HG03196 (cell line): ENCODE data around the gene TECPR2.

Source experiments
- ATAC-seq: cut with Tn5 transposase; IDR thresholded peaks from one replicate; pipeline ENCODE4 v1.9.1; 2021; ENCODE audit not compliant: unreplicated experiment

TECPR2 gene

DNA sequence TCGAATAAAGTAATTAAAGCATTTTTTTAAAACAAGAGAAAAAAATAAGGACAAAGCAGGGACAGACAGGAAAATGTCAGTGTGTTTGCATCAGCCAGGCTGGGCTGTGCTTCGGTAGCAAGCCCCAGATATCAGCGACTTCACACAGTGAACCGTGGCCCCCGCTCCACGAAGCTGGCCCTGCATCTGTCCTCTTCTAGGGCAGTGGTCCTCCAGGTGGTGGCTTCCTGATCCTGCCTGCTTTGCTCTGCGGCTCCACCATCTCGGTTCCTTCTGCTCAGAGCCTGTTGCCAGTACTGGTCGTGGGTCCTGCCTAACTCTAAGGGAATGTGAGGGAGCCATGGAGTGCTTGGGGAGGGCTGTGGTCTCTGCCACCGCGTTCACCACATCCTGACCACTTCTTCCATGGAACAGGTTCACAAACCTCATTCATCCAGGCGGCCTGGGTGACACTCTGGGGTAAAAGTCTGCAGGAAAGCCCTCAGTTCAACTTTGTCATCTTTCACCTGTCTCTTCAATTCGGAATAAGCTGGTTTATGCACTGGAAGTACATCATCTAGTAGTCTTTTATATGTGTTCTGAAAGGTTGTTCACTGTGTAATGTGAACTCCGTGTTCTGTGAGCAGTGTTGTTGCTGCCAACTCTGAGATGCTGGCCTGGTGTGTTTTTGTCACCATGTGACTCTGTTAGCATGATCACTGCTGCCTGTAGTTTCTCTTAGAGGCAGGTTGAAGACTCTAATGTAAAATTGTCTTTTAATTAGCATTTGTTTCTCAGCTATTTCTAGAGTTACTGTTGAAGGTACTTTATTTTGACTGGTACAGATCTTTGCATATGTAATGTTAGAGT is 99.0 kb downstream of the TECPR2 start:
- ATAC-seq = no peak

DNA sequence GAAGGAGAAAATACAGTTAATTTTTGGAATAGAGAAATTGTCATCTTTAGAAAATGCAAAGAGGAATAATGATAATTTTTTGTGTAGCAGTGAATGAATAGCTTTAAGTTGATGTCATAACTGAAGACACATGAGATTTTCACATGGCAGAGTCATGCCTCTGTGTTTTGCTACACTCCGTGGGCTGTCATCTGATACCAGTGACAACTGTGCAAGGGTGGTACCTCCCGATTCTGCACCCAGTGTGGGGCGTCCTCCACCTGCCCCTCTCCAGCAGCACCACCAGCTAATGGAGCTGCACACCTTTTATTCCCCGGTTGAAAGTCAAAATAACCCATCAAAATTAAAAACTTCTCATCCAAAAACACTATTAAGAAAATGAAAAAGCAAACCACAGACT is 99.7 kb downstream of the TECPR2 start:
- ATAC-seq = no peak

DNA sequence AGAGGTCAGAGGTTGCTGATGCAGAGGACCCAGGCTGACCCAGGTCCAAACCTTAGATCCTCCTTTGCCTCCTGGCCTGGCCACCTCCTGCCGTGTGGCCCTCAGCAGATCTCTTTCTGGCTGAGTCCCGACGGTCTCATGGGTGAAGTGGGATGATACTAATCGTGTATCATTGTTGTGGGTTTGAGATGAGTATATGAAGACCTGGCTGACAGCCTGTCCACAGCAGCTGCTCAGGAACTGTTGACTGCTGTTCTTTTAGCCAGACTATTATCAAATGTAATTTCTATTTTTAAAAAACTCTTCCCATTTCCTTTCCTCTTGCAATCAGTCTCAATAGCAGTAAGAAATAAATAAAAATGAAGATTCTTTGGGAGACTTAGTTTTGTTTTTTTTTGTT is 101.3 kb downstream of the TECPR2 start:
- ATAC-seq = no peak

DNA sequence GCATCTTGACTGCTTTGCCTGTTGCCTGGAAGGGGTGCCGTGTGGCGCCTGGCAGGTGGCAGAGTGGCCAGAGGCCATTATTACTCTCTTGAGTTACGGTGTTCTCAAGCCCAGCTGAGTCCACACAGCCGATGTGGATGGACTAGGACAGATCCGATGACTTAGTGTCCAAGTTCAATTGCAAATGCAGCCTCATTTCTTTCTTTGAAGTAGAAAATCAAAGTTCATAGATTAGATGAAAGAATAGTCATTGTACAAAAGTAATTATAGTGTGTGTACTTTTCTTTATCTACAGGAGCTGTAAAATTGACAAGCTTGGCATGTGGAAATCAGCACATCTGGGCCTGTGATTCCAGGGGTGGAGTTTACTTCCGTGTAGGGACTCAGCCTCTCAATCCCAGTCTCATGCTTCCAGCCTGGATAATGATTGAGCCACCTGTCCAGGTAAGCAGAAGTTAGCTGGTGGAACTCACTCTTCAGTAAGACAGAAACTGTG is 102.2 kb downstream of the TECPR2 start:
- ATAC-seq = no peak

DNA sequence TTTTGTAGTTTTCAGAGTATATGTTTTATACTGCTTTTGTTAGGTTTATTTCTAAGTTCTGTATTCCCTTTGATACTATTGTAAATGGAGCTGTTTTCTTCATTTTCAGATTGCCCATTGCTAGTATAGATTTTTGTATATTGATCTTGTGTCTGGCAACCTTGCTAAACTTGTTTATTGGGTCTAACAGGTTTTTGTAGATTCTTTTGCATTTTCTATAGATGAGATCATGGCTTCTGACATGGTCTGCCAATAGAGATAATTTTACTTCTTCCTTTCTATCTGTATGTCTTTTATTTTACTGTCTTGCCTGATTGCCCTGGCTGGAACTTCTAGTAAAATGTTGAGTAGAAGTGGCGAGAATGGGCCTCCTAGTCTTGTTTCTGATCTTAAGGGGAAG is 106.5 kb downstream of the TECPR2 start:
- no peak for ATAC-seq

DNA sequence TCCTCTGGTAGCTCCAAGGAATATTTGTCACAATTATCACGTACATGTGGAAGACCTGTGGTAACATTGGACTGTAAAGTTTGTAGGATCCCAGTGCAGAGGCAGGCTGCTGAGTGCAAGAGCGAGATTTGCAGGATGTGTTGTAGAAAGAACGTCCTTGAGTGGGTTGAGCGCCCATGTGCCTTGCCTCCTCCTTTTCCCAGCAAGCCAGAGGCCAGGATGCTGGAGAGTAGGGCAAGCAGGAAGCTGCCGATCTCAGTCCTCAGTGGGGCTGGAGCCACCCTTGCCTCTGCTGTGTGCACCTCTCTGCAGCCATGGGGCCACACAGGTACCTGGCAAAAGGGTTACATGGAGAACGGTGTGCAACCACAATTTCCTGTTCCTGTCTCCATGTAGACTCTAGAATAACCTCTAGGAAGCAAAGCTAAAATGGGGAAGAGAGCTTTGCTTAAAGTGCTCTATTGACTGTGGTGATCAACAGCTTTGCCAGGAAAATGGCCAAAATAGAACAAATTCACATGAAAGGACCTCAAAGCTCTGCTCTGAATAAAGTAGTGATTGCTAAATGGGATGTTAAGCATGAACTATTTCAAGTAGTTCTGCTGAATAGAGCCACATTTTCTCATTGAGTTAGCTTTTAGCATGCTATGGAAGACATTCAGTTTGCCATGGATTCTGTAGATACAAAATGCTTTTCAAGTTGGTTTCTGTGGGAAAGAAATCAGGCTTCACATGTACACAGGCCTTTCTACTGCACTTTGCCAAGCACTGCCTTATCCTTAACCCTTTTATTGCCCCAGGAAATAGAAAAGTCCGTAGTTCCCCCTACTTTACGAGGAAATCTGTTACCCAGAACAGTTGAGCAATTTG is 109.4 kb downstream of the TECPR2 start:
- ATAC-seq = no peak

DNA sequence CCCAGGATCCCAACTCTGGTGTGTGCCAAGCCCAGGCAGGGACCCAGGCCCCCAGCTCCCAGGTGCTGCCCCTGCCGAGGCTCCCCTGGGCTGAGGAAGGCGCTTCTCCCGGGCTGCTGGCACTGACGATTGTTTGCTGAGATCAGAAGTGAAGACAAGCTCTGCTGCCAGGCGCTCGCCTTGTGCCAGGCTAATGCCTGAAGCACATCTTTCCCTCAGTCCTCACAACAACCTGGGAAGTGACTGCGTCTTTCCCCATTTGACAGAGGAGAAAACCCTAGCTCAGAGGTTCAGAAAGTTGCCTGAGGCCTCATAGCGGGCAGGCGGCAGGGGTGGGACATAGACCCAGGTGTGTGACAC is 110.0 kb downstream of the TECPR2 start:
- ATAC-seq = no peak

DNA sequence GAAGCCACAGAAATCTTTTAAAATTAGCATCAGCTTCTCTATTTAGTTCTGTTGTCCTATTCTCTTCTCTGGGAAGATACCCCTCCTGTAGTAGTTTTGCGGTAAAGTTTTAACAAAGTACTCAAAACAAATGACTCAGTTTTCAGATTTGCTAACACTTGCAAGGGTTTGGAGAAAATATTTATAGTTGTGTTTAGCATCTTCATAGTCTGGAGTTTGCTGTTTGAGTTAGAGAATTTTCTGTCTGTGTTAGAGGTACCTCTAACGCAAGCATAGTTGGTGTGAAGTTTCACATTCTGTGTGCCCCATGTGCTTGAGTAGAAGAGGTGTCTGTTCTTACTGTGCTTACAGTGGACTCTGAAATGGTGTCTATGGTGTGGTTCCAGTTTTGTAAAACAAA is 110.8 kb downstream of the TECPR2 start:
- no peak for ATAC-seq

DNA sequence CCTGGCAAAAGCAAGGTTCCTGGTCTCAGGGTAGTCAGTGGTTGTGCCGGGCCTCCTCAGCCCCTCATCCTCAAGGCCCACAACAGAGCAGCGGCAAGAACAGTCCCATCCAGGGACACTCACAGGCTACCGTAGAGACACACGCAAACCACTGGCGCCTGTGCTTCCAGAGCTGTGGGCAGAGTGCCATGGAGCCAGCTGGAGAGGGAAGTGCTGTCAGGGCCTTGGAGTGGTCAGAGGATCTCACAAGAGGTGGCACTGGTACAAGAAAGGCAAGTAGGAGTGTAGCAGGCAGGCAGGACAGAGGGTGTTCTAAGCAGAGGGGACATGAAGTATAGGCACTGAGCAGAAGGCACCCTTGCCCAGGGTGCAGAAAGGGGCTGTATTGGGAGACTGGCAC is 112.2 kb downstream of the TECPR2 start:
- no peak for ATAC-seq

DNA sequence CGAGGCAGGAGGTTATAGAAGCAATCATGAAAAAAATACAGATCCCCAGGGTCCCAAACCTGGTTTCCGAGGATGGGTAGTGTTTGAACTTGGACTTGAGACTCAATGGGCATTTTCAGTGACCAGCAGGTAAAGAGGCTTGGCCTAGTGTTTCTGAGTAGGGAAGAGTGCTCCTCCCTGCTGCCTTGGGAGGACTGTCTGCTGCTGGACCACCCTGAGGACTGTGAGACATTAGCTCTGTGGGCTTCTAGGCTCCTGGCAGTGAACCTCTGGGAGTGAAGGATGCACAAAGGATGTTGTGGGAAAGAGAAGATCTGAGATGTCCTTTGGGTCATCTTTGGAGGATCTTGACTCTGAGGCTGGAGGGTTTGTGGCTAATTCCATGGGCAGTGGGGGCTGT is 116.4 kb downstream of the TECPR2 start:
- no peak for ATAC-seq

DNA sequence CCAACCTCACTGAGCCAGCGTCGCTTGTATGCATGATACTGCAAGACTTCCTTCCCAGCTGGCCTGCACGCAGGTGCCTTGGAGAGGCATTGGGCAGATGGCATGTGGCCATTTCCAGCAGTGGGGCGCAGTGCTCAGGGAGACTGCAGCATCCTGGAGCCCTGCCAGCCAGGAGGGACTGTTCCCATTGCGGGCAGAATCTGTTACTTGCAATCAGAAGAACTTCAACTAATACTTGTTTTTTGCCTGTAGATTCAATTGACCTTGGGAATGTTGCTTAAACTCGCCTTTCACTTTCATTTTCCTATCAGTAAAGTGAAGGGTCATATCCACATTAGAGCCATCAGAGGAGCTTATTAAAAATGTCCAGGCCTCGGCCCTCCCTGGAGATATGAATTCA is 117.0 kb downstream of the TECPR2 start:
- ATAC-seq = no peak

DNA sequence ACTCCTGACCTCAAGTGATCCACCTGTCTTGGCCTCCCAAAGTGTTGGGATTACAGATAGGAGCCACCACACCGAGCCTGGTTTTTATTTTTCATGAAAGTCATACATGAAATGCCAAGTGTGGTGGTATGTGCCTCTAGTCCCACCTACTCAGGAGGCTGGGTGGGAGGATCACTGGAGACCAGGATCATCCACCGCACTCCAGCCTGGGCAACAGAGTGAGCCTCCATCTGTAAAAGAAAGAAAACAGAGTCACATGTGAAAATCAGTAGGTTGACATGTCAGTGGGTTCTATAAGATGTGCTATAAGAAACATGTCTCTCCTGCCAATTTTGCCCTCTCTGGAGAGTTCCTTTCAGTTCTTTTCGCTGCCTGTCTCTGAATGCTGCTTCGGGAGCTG is 118.6 kb downstream of the TECPR2 start:
- no peak for ATAC-seq

DNA sequence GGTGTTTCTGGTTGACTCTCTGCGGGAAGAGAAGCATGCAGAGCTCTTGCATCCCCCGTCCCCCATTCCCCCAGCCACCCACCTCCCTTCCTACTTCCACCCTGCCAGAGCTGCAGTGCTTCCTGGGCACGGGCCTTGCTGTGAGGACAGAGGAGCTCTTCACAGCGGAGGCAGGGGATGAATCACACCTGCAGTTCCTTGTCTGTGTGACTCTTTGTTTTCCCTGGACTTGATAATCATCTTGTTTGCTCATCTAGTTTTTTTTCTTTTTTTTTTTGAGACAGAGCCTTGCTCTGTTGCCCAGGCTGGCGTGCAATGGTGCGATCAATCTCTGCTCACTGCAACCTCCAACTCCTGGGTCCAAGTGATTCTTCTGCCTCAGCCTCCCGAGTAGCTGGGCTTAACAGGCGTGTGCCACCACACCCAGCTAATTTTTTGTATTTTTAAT is 119.1 kb downstream of the TECPR2 start:
- ATAC-seq = no peak

DNA sequence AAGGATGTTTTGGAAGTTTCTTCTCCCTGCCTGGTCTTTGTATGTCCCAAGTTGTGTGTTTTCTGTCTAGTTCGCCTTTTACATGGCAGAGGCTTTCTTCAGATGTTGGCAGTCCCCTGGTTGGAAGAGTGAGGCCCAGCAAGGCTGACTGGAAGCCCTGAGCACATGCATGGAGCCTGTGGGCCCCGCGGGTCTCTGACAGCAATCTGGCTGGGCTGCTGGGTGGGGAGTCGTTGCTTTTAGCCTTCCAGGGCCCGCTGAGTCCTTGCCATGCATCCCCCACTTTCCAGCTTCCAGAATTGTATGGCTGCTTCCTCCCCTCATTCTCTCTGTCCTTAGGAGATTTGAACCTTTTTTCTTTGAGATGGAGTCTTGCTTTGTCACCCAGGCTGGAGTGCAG is 121.6 kb downstream of the TECPR2 start:
- ATAC-seq = no peak

DNA sequence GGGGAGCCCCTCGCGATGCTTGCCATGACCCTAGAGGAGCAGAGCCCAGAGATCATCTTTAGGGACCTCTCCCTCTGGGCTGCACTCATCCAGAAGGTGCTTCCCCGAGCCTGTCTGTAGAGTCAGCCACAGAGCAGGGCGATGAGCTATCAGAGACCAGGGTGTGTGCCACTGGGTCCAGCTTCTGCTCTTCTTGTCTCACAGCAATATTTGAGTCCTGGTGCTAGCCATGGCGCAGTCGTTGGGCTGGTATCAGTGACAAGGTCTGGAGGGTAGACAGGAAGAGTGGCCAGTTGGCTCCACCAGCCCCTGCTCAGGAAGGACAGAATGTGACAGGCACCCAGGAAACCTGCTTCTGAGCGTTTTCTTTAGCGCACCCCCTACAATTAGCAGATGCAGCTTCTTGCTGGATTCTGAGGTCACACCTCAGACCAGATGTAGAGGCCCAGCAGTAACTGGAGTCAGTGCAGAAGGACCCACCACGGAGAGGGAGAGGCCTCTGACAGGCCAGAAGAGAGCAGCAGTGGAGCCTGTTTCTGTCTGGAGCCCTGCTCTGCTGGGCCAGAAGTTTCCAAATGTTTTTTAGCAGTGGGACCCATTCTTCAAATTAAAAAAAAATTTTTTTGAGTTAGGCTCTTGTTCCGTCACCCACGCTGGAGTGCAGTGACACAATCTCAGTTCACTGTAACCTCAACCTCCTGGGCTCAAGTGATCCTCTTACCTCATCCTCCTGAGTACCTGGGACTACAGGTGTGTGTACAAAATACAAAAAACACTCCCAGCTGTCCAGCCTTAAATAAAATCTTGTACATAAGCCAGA is 123.2 kb downstream of the TECPR2 start:
- no peak for ATAC-seq

DNA sequence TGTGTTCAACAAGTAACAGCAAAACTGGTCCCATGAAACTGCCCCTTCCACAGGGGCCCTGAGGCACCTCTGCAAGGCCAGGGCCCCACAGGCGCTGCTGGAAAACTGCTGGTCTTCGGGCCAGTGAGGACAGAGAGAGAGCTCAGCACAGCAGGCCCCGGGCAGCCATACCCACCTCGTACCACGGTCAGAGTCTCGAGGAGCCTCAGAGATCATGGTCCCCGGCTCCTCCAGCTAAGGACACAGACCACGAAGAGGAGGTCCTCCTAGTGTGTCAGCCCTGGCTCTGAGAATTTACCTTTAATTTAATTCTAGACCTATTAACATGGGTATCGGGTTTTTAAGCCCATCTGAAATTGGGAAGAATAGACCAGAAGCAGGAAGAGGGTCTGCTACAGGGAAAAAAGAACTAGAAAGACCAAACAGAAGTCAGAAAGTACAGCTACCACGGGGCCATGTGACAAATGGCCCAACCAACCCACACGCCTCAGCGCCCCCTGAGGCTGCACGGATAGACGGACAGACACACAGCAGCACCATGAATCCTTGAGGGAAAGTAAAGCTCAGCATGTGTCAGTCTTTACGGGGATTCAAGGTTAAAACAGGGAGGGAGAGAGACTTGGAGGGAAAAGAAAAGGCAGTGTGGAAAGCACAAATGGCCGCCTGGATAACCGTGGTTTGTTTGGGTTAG is 123.9 kb downstream of the TECPR2 start:
- ATAC-seq = no peak

DNA sequence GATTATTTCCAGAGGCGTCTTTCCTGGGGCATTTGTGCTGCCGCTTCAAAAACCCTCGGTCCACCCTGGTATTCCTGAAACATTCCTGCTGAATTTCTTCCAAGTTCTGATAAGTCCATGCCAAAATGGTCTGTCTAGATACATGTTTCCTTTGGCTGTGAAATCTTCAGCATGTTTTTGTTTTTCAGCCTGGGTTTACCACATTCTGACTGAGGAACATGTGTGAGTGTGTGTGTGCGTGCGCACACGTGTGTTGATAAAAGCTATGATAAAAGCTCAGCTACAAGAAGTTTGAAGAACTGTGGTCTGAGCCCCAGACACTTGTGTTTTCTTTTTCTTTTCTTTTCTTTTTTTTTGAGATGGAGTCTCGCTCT is 124.5 kb downstream of the TECPR2 start:
- ATAC-seq = no peak

DNA sequence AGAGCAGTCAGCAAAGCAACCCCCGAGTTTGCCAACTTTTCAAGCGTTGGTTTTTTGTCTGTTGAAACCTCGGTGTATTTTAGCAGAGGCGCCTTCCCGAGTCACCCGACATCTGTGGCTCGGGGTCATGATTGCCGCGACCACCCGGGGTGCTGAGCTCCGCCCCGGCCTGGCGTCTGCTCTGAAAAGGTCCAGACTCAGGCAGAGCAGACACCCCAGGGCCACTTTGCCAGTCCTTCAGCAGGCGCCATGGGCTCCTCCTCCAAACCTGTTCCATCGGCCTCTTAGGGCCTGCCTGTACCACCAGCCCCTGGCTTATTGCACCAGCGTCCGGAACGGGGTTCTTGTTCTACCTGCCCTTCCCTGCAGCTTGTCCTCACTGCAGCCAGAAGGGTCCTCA is 127.7 kb downstream of the TECPR2 start:
- ATAC-seq = no peak

DNA sequence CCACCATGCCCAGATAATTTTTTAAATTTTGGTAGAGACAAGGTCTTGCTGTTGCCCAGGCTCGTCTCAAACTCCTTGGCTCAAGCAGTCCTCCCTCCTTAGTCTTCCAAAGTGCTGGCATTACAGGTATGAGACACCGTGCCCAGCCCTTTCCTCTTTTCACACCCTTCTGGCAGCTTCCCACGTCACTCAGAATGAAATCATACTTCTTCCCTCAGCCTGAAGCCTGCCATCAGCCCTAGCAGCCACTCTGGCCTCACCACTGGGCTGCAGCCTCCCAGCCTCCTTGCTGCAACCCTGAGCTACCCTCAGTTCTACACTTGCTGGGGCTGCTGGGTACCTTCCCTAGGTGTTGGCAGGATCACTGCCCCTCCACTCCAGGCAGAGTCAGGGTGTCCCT is 128.6 kb downstream of the TECPR2 start:
- no peak for ATAC-seq

DNA sequence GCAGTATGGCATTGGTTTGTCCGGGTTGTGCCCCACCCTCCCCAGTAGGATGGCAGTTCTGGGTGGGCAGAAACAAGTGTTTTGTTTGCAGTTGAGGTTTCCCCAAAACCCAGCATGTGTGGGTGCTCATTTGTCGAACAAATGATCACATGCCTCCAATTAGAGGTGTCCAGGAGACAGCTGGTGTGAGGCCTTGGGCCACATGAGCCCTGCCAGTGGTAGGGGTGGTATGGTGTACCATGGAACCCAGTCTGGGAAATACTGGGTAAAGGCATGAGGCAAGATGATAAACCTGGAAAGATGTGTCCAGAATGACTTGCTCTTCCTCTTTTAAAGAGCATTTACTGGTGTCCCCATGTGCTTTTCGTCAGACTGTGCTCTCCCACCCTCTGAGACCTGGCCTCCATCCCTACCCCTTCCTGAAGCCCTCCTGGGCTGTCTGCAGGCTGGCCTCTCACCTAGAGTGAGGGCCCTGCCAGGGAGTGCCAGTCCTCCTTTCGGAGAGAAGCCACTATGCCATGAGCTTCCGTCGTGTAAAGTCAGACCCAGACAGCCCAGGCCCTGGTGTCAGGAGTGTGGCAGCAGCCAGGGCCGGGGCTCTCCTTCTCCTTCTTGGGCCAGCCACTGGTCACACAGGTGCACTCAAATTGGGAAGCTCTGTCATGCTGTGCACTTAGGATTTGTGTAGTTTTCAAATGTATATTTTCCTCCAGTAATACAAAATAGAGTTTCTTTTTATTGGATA is 129.2 kb downstream of the TECPR2 start:
- ATAC-seq = no peak
